Measurements from ENCODE around the gene PIGN.
"Not testable (repeated sequence)": the region's sequence is repeated elsewhere in the genome, so short reads cannot be mapped to it uniquely, and the experiment has no call there.

The PIGN gene

DNA sequence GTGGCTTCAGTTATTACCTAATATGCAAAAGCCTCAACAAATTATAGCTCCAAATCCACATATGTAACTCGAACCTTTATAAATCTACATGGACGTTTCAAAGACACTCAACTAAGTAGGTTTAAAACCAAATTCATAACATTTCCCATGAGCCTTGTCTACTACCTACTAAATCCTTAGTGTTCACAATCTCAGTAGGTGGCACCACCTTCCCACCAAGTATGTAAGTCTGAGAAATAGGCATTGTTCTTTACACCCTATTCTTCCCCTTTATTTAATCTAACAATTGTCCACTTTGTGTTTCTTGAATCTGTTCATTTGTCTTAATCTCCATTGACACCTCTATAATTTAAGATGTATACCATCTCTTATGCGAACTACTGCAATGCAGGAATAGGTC is 4.6 kb downstream of the PIGN start:
- DNase-seq (ENCODE audit: low spot score) = no peak

GRCh38 chr18:62179213-62179612 is 7.6 kb downstream of the PIGN start:
- DNase-seq (ENCODE audit: low spot score) = no peak

DNA sequence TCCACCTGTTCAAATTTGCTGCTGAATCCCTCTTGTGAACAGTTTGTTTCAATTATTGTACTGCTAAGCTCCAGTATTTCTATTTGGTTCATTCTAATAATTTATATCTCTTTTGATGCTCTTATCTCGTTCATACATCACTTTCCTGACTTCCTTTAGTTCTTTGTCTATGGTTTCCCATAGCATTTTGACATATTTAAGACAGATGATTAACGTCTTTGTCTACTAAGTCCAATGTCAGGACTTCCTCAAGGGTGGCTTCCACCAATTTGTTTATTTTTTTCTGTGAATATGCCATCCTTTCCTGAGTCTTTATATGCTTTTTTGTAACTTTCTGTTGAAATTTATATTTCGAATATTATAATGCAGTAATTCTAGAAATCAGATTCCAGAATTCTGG is 9.6 kb downstream of the PIGN start:
- DNase-seq (ENCODE audit: low spot score) = no peak

- no peak for DNase-seq (ENCODE audit: low spot score)
Observed at GRCh38 chr18:62175521-62175920, 11.3 kb downstream of the PIGN start.

- no peak for DNase-seq (ENCODE audit: low spot score)
Observed at GRCh38 chr18:62172298-62172697, 14.6 kb downstream of the PIGN start.

GRCh38 chr18:62170857-62171256 is 16.0 kb downstream of the PIGN start:
- no peak for DNase-seq (ENCODE audit: low spot score)

GRCh38 chr18:62166524-62166923 is 20.3 kb downstream of the PIGN start:
- not testable (repeated sequence) for DNase-seq (ENCODE audit: low spot score)

- DNase-seq (ENCODE audit: low spot score) = no peak
Observed at GRCh38 chr18:62165583-62165982, 21.3 kb downstream of the PIGN start.

GRCh38 chr18:62164855-62165487 is 21.9 kb downstream of the PIGN start:
- DNase-seq (ENCODE audit: low spot score) = no peak

GRCh38 chr18:62164310-62164709 is 22.5 kb downstream of the PIGN start:
- DNase-seq (ENCODE audit: low spot score) = no peak

GRCh38 chr18:62157843-62158242 is 29.0 kb downstream of the PIGN start:
- no peak for DNase-seq (ENCODE audit: low spot score)

- no peak for DNase-seq (ENCODE audit: low spot score)
Observed at GRCh38 chr18:62152844-62153243, 34.0 kb downstream of the PIGN start.

DNA sequence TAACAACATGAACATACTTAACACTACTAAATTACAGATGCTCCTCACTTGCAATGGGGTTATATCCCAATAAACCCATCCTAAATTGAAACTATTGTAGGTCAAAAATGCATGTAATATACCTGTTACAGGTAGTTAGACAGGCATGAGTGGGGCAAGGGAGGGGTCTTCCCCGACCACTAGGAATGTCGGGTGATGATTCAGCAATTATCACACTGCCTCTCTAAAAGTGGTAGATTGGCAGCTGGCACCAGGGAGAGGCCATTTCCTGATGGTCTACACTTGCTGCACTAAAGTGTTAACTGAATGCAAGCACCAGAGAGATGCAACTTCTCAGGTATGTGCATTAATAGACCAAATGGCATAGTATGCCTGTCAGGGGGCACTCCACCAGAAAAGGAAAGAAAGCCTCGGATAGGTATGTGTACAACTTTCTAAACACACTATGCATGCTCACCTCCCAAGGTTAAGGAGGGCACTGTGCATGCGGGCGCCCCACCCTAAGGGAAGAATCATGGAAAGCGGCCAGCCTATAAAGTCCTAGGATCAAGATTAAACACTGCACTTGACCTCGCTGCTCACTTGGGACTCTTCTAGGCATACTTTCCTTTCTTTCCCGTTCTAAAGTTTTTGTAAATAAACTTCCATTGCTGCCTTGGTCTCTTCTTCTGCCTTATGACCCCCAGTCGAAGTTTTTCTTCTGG is 35.6 kb downstream of the PIGN start:
- DNase-seq (ENCODE audit: low spot score) = no peak

- DNase-seq (ENCODE audit: low spot score) = no peak
Observed at GRCh38 chr18:62144338-62144737, 42.5 kb downstream of the PIGN start.

- no peak for DNase-seq (ENCODE audit: low spot score)
Observed at GRCh38 chr18:62140259-62140658, 46.6 kb downstream of the PIGN start.

- no peak for DNase-seq (ENCODE audit: low spot score)
Observed at GRCh38 chr18:62138461-62139235, 48.2 kb downstream of the PIGN start.

GRCh38 chr18:62131301-62131909 is 55.5 kb downstream of the PIGN start:
- peak; percentile 79 for DNase-seq (ENCODE audit: low spot score)

DNA sequence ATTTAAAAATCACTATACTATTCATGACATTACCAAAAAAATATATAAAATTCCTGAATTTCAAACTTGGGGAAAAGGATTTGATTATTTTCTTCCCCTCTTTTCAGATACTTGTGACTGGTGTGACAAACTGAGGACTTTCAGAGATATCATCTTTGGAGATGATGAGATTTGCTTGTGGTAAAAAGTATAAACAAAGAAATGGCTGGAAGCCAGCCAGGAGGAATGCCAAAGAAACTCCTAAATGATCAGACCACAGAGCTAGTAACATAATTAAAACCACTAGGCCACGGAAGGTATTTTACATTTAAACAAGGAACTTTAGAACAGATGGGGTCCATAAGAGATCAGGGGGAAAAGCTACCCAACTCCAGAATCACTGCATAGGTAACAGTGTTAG is 58.7 kb downstream of the PIGN start:
- no peak for DNase-seq (ENCODE audit: low spot score)

GRCh38 chr18:62126737-62127136 is 60.1 kb downstream of the PIGN start:
- no peak for DNase-seq (ENCODE audit: low spot score)

DNA sequence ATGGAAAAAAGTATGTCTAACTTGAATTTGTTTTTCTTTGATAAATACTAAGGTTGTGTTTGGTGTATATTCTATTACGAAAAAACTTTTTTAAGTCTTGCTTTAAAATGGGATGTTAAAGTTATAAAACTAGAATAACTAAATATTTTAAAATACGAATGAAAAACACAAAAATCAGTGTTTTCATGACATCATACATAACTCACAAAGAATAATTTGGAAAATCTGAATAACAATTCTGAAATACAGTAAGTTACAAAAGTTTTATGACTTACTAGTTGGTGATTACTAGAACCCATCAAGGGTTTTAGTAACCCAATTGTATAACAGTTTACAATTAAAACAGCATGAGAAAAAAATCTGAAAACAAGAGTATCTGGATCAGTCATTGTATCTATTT is 61.2 kb downstream of the PIGN start:
- DNase-seq (ENCODE audit: low spot score) = no peak

- no peak for DNase-seq (ENCODE audit: low spot score)
Observed at GRCh38 chr18:62122330-62122729, 64.5 kb downstream of the PIGN start.

- DNase-seq (ENCODE audit: low spot score) = no peak
Observed at GRCh38 chr18:62119884-62120283, 67.0 kb downstream of the PIGN start.

GRCh38 chr18:62118328-62118727 is 68.5 kb downstream of the PIGN start:
- DNase-seq (ENCODE audit: low spot score) = no peak
